Neural cell (in vitro differentiated cells): ENCODE data around the gene CAPS. TPM values are rescaled to one million over a fixed set of nuclear protein-coding genes. Genes with fewer than 3 reads are reported as not detected.

Source experiments
- H2AFZ ChIP-seq: fragments of 200-600, 300-800 bp; sonication (generic), shearing (Covaris generic); 2 replicates; pipeline ENCODE4 v1.6.0; 2014; ENCODE audit warnings: low read depth, mild to moderate bottlenecking, antibody characterized with exemption, low read length, moderate library complexity
- H3F3A ChIP-seq: fragments of 200-600 bp; shearing (Covaris generic); 2 replicates; pipeline ENCODE4 v1.6.1; 2016; ENCODE audit warnings: mild to moderate bottlenecking, moderate library complexity, mixed read lengths, antibody characterized with exemption, low read length; ENCODE audit not compliant: insufficient read depth, poor library complexity, severe bottlenecking
- H3K27ac ChIP-seq: fragments of 200-600, 300-800 bp; sonication (generic), shearing (Covaris generic); 2 replicates; pipeline ENCODE4 v1.5.1; 2014; ENCODE audit warnings: mild to moderate bottlenecking, low read length, moderate library complexity
- H3K27me3 ChIP-seq: fragments of 300-800, 200-600 bp; sonication (generic), shearing (Covaris generic); 2 replicates; pipeline ENCODE4 v1.6.0; 2014; ENCODE audit warnings: mild to moderate bottlenecking, low read depth, low read length, moderate library complexity; ENCODE audit not compliant: insufficient read depth
- H3K36me3 ChIP-seq: fragments of 300-800, 200-600 bp; sonication (generic), shearing (Covaris generic); 2 replicates; pipeline ENCODE4 v1.5.1; 2014; ENCODE audit warnings: mild to moderate bottlenecking, antibody characterized with exemption, low read length, moderate library complexity; ENCODE audit not compliant: insufficient read depth
- H3K4me2 ChIP-seq: fragments of 300-800, 200-600 bp; sonication (generic), shearing (Covaris generic); 2 replicates; pipeline ENCODE4 v1.6.0; 2014; ENCODE audit warnings: mild to moderate bottlenecking, low read length
- H3K4me3 ChIP-seq: fragments of 300-800, 200-600 bp; sonication (generic), shearing (Covaris generic); 2 replicates; pipeline ENCODE4 v1.5.1; 2014; ENCODE audit warnings: mild to moderate bottlenecking, low read length, moderate library complexity
- H3K79me2 ChIP-seq: fragments of 200-600 bp; shearing (Covaris generic); replicated peaks from 2 replicates; pipeline ENCODE4 v1.6.0; 2014; ENCODE audit warnings: mild to moderate bottlenecking, low read length, moderate library complexity; ENCODE audit not compliant: insufficient read depth
- H3K9ac ChIP-seq: fragments of 300-800, 200-600 bp; sonication (generic), shearing (Covaris generic); 2 replicates; pipeline ENCODE4 v1.6.1; 2016; ENCODE audit warnings: mild to moderate bottlenecking, low read length, mixed read lengths
- H3K9me2 ChIP-seq: fragments of 200-600 bp; shearing (Covaris generic); 2 replicates; pipeline ENCODE4 v1.6.1; 2016; ENCODE audit warnings: mild to moderate bottlenecking, low read length, mixed read lengths; ENCODE audit not compliant: insufficient read depth
- H3K9me3 ChIP-seq: fragments of 200-600, 300-800 bp; sonication (generic), shearing (Covaris generic); 2 replicates; pipeline ENCODE4 v1.6.1; 2016; ENCODE audit warnings: mild to moderate bottlenecking, mixed run types, low read length, moderate library complexity, mixed read lengths
- H4K20me1 ChIP-seq: fragments of 200-600 bp; shearing (Covaris generic); 2 replicates; pipeline ENCODE4 v1.6.1; 2016; ENCODE audit warnings: mild to moderate bottlenecking, mixed run types; ENCODE audit not compliant: insufficient read depth
- EP300 ChIP-seq: fragments of 450-650 bp; conservative IDR thresholded peaks from 2 replicates; pipeline ENCODE4 v1.6.1; 2014; ENCODE audit warnings: antibody characterized with exemption, mild to moderate bottlenecking, moderate library complexity; ENCODE audit not compliant: poor library complexity, severe bottlenecking
- EZH2 ChIP-seq: fragments of 200-600, 300-800 bp; shearing (Covaris generic), sonication (generic); IDR thresholded peaks from 2 replicates; pipeline ENCODE4 v1.6.1; 2014; ENCODE audit warnings: antibody characterized with exemption, low read length, borderline replicate concordance, mild to moderate bottlenecking; ENCODE audit not compliant: insufficient read depth, poor library complexity, severe bottlenecking
- MXI1 ChIP-seq: fragments of 450-650 bp; conservative IDR thresholded peaks from 2 replicates; pipeline ENCODE4 v1.6.1; 2014; ENCODE audit warnings: antibody characterized with exemption, mild to moderate bottlenecking; ENCODE audit not compliant: poor library complexity, severe bottlenecking
- POLR2AphosphoS5 ChIP-seq: IDR thresholded peaks from 2 replicates; pipeline ENCODE4 v1.6.1; 2012
- RAD21 ChIP-seq: fragments of 450-650 bp; conservative IDR thresholded peaks from 2 replicates; pipeline ENCODE4 v1.6.1; 2014; ENCODE audit warnings: antibody characterized with exemption, mild to moderate bottlenecking, moderate library complexity
- SMC3 ChIP-seq: fragments of 450-650 bp; conservative IDR thresholded peaks from 2 replicates; pipeline ENCODE4 v1.6.1; 2014; ENCODE audit warnings: antibody characterized with exemption, mild to moderate bottlenecking, moderate library complexity; ENCODE audit not compliant: poor library complexity
- TAF1 ChIP-seq: IDR thresholded peaks from 2 replicates; pipeline ENCODE4 v1.6.1; 2012; ENCODE audit warnings: low read depth
- polyA plus RNA-seq: library from polyadenylated mRNA; depleted of rRNA; stranded (reverse); fragments of >200 nt; gene quantifications from 2 replicates; pipeline ENCODE4 v1.2.3, GENCODE V29; 2014
- TF ChIP-seq, protein P1 (sequence below): IDR thresholded peaks from 2 replicates; pipeline ENCODE4 v1.6.1; 2012; ENCODE audit warnings: borderline replicate concordance
- TF ChIP-seq, protein P2 (sequence below): fragments of 450-650 bp; IDR thresholded peaks from 2 replicates; pipeline ENCODE4 v1.5.1; 2014; ENCODE audit warnings: antibody characterized with exemption, mild to moderate bottlenecking, moderate library complexity; ENCODE audit not compliant: poor library complexity, severe bottlenecking

Gene CAPS
- polyA plus RNA-seq, 1 donor from 2014 or later: 10.5 TPM

DNA sequence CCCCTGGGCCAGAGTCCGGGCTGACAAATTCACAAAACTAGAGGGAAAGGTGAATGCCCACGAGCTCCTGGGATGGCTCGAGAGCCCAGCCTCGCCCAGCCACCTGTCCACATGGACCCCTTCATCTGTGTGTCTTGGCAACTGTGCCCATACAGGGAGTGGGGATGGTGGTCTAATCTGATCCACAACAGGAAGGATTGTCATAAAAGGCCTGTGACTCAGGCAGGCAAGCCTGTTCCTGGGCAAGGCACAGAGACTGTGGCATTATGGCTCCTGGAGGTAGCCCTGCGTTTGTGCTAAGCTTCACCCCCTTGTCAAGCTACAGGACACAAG, 20.0 kb downstream of the CAPS start:
- Histone ChIP-seq H3K27me3 (no peaks in the 10 kb centered on the region), H3K27ac (no peak overlapping the region), H3K36me3 (no peaks in the 10 kb centered on the region), H3K79me2 (peaks cover 4% of the 10 kb centered on the region), H2AFZ (no peak overlapping the region), H4K20me1 (no peaks in the 10 kb centered on the region), H3K9me2 (no peaks in the 10 kb centered on the region), H3K4me2 (no peak overlapping the region), H3K4me3 (no peak overlapping the region), H3K9me3 (no peaks in the 10 kb centered on the region), H3K9ac (no peak overlapping the region), H3F3A (no peaks in the 10 kb centered on the region)
- TF ChIP-seq, protein P1, sequence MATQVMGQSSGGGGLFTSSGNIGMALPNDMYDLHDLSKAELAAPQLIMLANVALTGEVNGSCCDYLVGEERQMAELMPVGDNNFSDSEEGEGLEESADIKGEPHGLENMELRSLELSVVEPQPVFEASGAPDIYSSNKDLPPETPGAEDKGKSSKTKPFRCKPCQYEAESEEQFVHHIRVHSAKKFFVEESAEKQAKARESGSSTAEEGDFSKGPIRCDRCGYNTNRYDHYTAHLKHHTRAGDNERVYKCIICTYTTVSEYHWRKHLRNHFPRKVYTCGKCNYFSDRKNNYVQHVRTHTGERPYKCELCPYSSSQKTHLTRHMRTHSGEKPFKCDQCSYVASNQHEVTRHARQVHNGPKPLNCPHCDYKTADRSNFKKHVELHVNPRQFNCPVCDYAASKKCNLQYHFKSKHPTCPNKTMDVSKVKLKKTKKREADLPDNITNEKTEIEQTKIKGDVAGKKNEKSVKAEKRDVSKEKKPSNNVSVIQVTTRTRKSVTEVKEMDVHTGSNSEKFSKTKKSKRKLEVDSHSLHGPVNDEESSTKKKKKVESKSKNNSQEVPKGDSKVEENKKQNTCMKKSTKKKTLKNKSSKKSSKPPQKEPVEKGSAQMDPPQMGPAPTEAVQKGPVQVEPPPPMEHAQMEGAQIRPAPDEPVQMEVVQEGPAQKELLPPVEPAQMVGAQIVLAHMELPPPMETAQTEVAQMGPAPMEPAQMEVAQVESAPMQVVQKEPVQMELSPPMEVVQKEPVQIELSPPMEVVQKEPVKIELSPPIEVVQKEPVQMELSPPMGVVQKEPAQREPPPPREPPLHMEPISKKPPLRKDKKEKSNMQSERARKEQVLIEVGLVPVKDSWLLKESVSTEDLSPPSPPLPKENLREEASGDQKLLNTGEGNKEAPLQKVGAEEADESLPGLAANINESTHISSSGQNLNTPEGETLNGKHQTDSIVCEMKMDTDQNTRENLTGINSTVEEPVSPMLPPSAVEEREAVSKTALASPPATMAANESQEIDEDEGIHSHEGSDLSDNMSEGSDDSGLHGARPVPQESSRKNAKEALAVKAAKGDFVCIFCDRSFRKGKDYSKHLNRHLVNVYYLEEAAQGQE: no peak
- TF ChIP-seq TAF1 (no peak), EP300 (no peak), MXI1 (no peak), POLR2AphosphoS5 (no peak), SMC3 (no peak), EZH2 (no peak)
- TF ChIP-seq, protein P2, sequence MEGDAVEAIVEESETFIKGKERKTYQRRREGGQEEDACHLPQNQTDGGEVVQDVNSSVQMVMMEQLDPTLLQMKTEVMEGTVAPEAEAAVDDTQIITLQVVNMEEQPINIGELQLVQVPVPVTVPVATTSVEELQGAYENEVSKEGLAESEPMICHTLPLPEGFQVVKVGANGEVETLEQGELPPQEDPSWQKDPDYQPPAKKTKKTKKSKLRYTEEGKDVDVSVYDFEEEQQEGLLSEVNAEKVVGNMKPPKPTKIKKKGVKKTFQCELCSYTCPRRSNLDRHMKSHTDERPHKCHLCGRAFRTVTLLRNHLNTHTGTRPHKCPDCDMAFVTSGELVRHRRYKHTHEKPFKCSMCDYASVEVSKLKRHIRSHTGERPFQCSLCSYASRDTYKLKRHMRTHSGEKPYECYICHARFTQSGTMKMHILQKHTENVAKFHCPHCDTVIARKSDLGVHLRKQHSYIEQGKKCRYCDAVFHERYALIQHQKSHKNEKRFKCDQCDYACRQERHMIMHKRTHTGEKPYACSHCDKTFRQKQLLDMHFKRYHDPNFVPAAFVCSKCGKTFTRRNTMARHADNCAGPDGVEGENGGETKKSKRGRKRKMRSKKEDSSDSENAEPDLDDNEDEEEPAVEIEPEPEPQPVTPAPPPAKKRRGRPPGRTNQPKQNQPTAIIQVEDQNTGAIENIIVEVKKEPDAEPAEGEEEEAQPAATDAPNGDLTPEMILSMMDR: no peak

DNA sequence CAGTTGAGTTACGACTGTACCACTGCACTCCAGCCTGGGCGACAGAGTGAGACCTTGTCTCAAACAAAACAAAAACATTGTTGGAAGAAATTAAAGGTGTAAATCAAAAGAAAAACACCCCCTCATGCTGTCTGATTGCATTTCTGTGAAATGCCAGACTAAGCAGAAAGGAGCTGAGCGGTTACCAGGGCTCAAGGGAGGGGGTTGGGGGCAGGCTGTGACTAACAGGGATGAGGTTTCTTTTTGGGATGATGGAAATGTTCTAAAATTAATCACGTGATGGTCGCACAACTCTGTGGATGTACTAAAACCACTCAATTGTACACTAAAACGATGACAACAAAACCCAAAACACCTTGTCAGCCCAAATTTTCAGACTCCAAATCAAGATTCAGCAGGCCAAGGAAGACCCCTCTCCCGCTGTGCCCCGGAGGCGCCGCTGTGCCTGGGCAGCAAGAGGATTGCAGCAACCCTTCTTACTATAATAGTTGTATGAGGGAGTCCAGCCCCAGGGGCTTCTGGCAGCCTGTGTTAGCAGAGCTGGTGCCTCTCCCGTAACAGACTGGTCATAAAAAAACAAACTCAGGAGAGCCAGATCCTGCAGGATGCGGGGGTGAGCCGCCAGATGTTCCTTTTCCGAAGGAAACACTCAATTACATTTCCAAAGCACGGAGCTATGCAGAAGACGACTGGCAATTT, 20.9 kb downstream of the CAPS start:
- no peaks in the 10 kb centered on the region for H4K20me1 ChIP-seq
- no peaks in the 10 kb centered on the region for H3K36me3 ChIP-seq
- no peak overlapping the region for H3K4me2 ChIP-seq

More for the DNA sequence above, 20.9 kb downstream of the CAPS start:
- Histone ChIP-seq H3K27ac (no peak overlapping the region), H3K4me3 (no peak overlapping the region), H3K79me2 (peaks cover 4% of the 10 kb centered on the region), H3K9me3 (no peaks in the 10 kb centered on the region), H3K27me3 (no peaks in the 10 kb centered on the region), H3K9ac (no peak overlapping the region), H3F3A (no peaks in the 10 kb centered on the region), H2AFZ (no peak overlapping the region), H3K9me2 (no peaks in the 10 kb centered on the region)
- no peak for TF ChIP-seq RAD21
- TF ChIP-seq POLR2AphosphoS5: no peak
- TF ChIP-seq, protein P2: no peak
- TF ChIP-seq EP300: no peak
- no peak for TF ChIP-seq TAF1
- no peak for TF ChIP-seq SMC3
- TF ChIP-seq MXI1: no peak
- no peak for TF ChIP-seq EZH2
- TF ChIP-seq, protein P1: no peak
